Fibroblast of lung (primary cell): ENCODE measurements around the gene NRCAM. TPM values are rescaled to one million over a fixed set of nuclear protein-coding genes. Genes with fewer than 3 reads are reported as not detected.
A peak's percentile ranks its signal among the peaks of the same experiment; 100 is the strongest.

Experiments
- DNase-seq, 2 donors: peaks; one replicate each; pipeline versions ENCODE4 v3.0.0 to v3.0.0-alpha.2; 2010; ENCODE audit warnings: low read depth in 2 of 2
- H2AFZ ChIP-seq: 2 replicates; pipeline ENCODE4 v1.5.1; 2012; ENCODE audit warnings: low read length, control low read depth, inconsistent platforms
- H3K27ac ChIP-seq: 2 replicates; pipeline ENCODE4 v1.5.1; 2011; ENCODE audit warnings: low read length, control low read depth; ENCODE audit not compliant: insufficient read depth
- H3K27me3 ChIP-seq: 2 replicates; pipeline ENCODE4 v1.5.1; 2011; ENCODE audit warnings: mild to moderate bottlenecking, low read length; ENCODE audit not compliant: control insufficient read depth, insufficient read depth
- H3K36me3 ChIP-seq: 2 replicates; pipeline ENCODE4 v1.5.1; 2011; ENCODE audit warnings: low read length; ENCODE audit not compliant: control insufficient read depth, insufficient read depth
- H3K4me1 ChIP-seq: 2 replicates; pipeline ENCODE4 v1.5.1; 2011; ENCODE audit warnings: low read length; ENCODE audit not compliant: control insufficient read depth, insufficient read depth; ENCODE audit errors: extremely low read depth
- H3K4me2 ChIP-seq: 2 replicates; pipeline ENCODE4 v1.5.1; 2011; ENCODE audit warnings: low read length, control low read depth; ENCODE audit not compliant: insufficient read depth; ENCODE audit errors: extremely low read depth
- H3K4me3 ChIP-seq, 4 experiments: fragments of 200-600 bp in 1 of 4; sonication (generic) in 1 of 4; replicated peaks in 1 of 4; 2 replicates each; pipeline ENCODE4 v1.5.1; 2011 to 2016; ENCODE audit warnings: low read length in 4 of 4, low read depth in 3 of 4, mild to moderate bottlenecking in 3 of 4, control low read depth in 2 of 4, inconsistent platforms in 1 of 4, mixed read lengths in 1 of 4; ENCODE audit not compliant: insufficient read depth in 1 of 4; ENCODE audit errors: control extremely low read depth in 1 of 4
- H3K79me2 ChIP-seq: 2 replicates; pipeline ENCODE4 v1.5.1; 2012; ENCODE audit warnings: mild to moderate bottlenecking, low read length, inconsistent platforms; ENCODE audit not compliant: control insufficient read depth, insufficient read depth
- H3K9ac ChIP-seq: 2 replicates; pipeline ENCODE4 v1.5.1; 2011; ENCODE audit warnings: mild to moderate bottlenecking, low read length, control low read depth; ENCODE audit not compliant: insufficient read depth
- H3K9me3 ChIP-seq: 2 replicates; pipeline ENCODE4 v1.5.1; 2012; ENCODE audit warnings: low read depth, low read length; ENCODE audit not compliant: control insufficient read depth, insufficient read depth
- H4K20me1 ChIP-seq: 2 replicates; pipeline ENCODE4 v1.5.1; 2011; ENCODE audit warnings: low read length; ENCODE audit not compliant: control insufficient read depth, insufficient read depth; ENCODE audit errors: extremely low read depth
- CTCF ChIP-seq, 2 donors: IDR thresholded peaks in 1 of 2; conservative IDR thresholded peaks in 1 of 2; 1 replicate in 1 of 2; 2 replicates in 1 of 2; pipeline ENCODE4 v1.5.1; 2011 to 2012; ENCODE audit warnings: low read length in 2 of 2, control low read depth in 1 of 2, inconsistent platforms in 1 of 2, low read depth in 1 of 2, mild to moderate bottlenecking in 1 of 2
- EZH2 ChIP-seq: IDR thresholded peaks from 2 replicates; pipeline ENCODE4 v1.5.1; 2012; ENCODE audit warnings: low read length, control low read depth, mild to moderate bottlenecking; ENCODE audit errors: missing control alignments
- polyA plus RNA-seq, 2 donors: library from polyadenylated mRNA; depleted of rRNA in 1 of 2; stranded (reverse) in 1 of 2; unstranded in 1 of 2; fragments of >200 nt; gene quantifications; 2 replicates each; pipeline ENCODE4 v1.2.1, GENCODE V29; 2011 to 2012; ENCODE audit warnings: missing spikeins in 1 of 2
- total RNA-seq: library from RNA; depleted of rRNA; stranded (reverse); fragments of >200 nt; gene quantifications from 2 replicates; pipeline ENCODE4 v1.2.1, GENCODE V29; 2014

The NRCAM gene
- total and polyA plus RNA-seq, 2 donors (not counting 1 experiment from before 2014, with no cell fraction given): 2.1 to 2.2 TPM

GRCh38 chr7:108234281-108234680, 222.0 kb downstream of the NRCAM start:
- Histone ChIP-seq H3K4me2 (no peak overlapping the region), H3K9me3 (no peaks in the 10 kb centered on the region), H3K27me3 (no peaks in the 10 kb centered on the region), H3K4me3 (no peak overlapping the region), H3K79me2 (no peaks in the 10 kb centered on the region), H3K27ac (no peak overlapping the region), H3K4me1 (no peaks in the 10 kb centered on the region), H3K36me3 (no peaks in the 10 kb centered on the region), H4K20me1 (no peaks in the 10 kb centered on the region), H2AFZ (no peak overlapping the region), H3K9ac (no peak overlapping the region)
- DNase-seq: peak in 1 of 2 donors; percentile 52
- TF ChIP-seq CTCF (conservative IDR thresholded peaks at IDR 0.05 in 1 of 2, IDR thresholded peaks at IDR 0.05 in 1 of 2; ENCODE audit: low read depth in 1 of 2, low read length in 2 of 2) (no peak), EZH2 (no peak)

- Histone ChIP-seq H3K36me3 (no peaks in the 10 kb centered on the region), H3K9ac (no peak overlapping the region), H4K20me1 (no peaks in the 10 kb centered on the region), H3K27ac (no peak overlapping the region), H3K4me1 (no peaks in the 10 kb centered on the region), H3K9me3 (no peaks in the 10 kb centered on the region), H2AFZ (no peak overlapping the region), H3K27me3 (no peaks in the 10 kb centered on the region), H3K4me3 (no peak overlapping the region), H3K4me2 (no peak overlapping the region), H3K79me2 (no peaks in the 10 kb centered on the region)
- TF ChIP-seq CTCF (conservative IDR thresholded peaks at IDR 0.05 in 1 of 2, IDR thresholded peaks at IDR 0.05 in 1 of 2; ENCODE audit: low read depth in 1 of 2, low read length in 2 of 2) (no peak), EZH2 (no peak)
- DNase-seq: peak in 1 of 2 donors; percentile 28
These were observed 224.2 kb downstream of the NRCAM start for GRCh38 chr7:108232076-108232475.

GRCh38 chr7:108231221-108231620, 225.0 kb downstream of the NRCAM start:
- Histone ChIP-seq H3K36me3 (no peaks in the 10 kb centered on the region), H3K27ac (no peak overlapping the region)

More at GRCh38 chr7:108231221-108231620, 225.0 kb downstream of the NRCAM start:
- Histone ChIP-seq H3K27me3 (no peaks in the 10 kb centered on the region), H3K4me1 (no peaks in the 10 kb centered on the region), H4K20me1 (no peaks in the 10 kb centered on the region), H3K9me3 (no peaks in the 10 kb centered on the region), H2AFZ (no peak overlapping the region), H3K4me3 (no peak overlapping the region), H3K9ac (no peak overlapping the region), H3K79me2 (no peaks in the 10 kb centered on the region), H3K4me2 (no peak overlapping the region)
- peak in 1 of 2 donors; percentile 40 for DNase-seq
- TF ChIP-seq CTCF (conservative IDR thresholded peaks at IDR 0.05 in 1 of 2, IDR thresholded peaks at IDR 0.05 in 1 of 2; ENCODE audit: low read depth in 1 of 2, low read length in 2 of 2) (no peak), EZH2 (no peak)
